Osteoblast (primary cell): ENCODE results near the gene SORCS3. TPM values are rescaled to one million over a fixed set of nuclear protein-coding genes. Genes with fewer than 3 reads are reported as not detected.

Experiments
- DNase-seq: peaks from one replicate; pipeline ENCODE4 v3.0.0; 2011; ENCODE audit warnings: low spot score, mixed read lengths; ENCODE audit not compliant: insufficient read length; ENCODE audit errors: missing footprints
- H2AFZ ChIP-seq: 2 replicates; pipeline ENCODE4 v1.6.0; 2011; ENCODE audit warnings: mild to moderate bottlenecking, low read length
- H3K27ac ChIP-seq: 2 replicates; pipeline ENCODE4 v1.5.1; 2011; ENCODE audit warnings: mild to moderate bottlenecking, low read depth, low read length, moderate library complexity
- H3K27me3 ChIP-seq: 2 replicates; pipeline ENCODE4 v1.6.0; 2012; ENCODE audit warnings: mild to moderate bottlenecking, control low read depth, inconsistent platforms, low read length, moderate library complexity; ENCODE audit not compliant: insufficient read depth
- H3K36me3 ChIP-seq: 2 replicates; pipeline ENCODE4 v1.5.1; 2011; ENCODE audit warnings: mild to moderate bottlenecking, low read length, control low read depth, moderate library complexity; ENCODE audit not compliant: insufficient read depth
- H3K4me1 ChIP-seq: 2 replicates; pipeline ENCODE4 v1.5.1; 2011; ENCODE audit warnings: mild to moderate bottlenecking, low read length, control low read depth, moderate library complexity; ENCODE audit not compliant: insufficient read depth
- H3K4me2 ChIP-seq: 2 replicates; pipeline ENCODE4 v1.6.0; 2011; ENCODE audit warnings: mild to moderate bottlenecking, low read length; ENCODE audit not compliant: insufficient read depth
- H3K4me3 ChIP-seq: fragments of 200-600 bp; sonication (generic); 3 replicates; pipeline ENCODE4 v1.5.1; 2012; ENCODE audit warnings: mild to moderate bottlenecking, low read length, inconsistent platforms; ENCODE audit not compliant: insufficient read depth
- H3K79me2 ChIP-seq: 2 replicates; pipeline ENCODE4 v1.6.0; 2012; ENCODE audit warnings: mild to moderate bottlenecking, low read length, control low read depth, inconsistent platforms; ENCODE audit not compliant: insufficient read depth
- H3K9me3 ChIP-seq: 2 replicates; pipeline ENCODE4 v1.5.1; 2011; ENCODE audit warnings: low read depth, low read length, control low read depth
- H4K20me1 ChIP-seq: 2 replicates; pipeline ENCODE4 v1.6.0; 2012; ENCODE audit warnings: mild to moderate bottlenecking, low read length, control low read depth; ENCODE audit not compliant: insufficient read depth
- total RNA-seq: library from RNA; depleted of rRNA; stranded (reverse); fragments of >200 nt; gene quantifications from 2 replicates; pipeline ENCODE4 v1.2.3, GENCODE V29; 2012
- TF ChIP-seq, protein P1 (sequence below): IDR thresholded peaks from 2 replicates; pipeline ENCODE4 v1.5.1; 2011; ENCODE audit warnings: mild to moderate bottlenecking, low read depth, low read length, moderate library complexity; ENCODE audit errors: extremely low read depth

The SORCS3 gene
- total RNA-seq, 1 donor, result not detected

DNA sequence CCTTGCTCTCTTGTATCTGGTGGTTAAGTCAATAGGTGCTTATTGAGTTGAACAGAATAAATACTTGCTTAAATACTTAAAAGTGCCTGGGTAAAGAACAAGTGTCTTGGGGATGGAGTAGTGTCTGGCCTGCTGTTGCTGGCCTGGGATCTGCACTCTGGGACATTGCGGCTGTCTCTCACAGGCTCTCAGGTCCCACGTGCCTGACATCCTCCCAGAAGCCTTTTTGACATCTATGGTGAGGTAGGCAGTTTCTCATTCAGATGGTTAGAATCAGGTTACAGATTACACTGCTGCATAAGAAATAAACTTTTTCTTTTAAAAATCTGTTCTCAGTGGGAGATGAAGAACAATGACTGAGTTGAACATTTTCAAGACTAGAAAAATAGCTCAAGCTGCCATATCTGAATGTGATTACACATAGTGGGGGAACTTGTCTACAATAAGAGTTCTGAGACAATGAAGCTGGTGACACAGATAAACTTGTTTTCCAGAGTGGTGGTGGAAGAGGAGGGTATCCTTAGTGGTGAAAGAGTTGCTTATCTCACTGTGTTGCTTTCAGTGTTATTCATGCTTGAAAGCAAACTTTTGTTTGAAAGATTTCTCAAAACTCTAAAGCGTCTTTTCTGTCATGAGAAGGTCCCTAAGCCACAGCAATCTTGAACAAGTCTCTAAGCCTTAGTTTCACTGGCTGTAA is 9.7 kb downstream of the SORCS3 start:
- Histone ChIP-seq H3K36me3 (no peaks in the 10 kb centered on the region), H3K4me2 (no peak overlapping the region), H4K20me1 (no peaks in the 10 kb centered on the region), H3K9me3 (no peaks in the 10 kb centered on the region), H3K4me1 (no peaks in the 10 kb centered on the region), H3K4me3 (no peak overlapping the region), H3K27ac (no peak overlapping the region), H2AFZ (no peak overlapping the region), H3K27me3 (no peaks in the 10 kb centered on the region), H3K79me2 (no peaks in the 10 kb centered on the region)
- TF ChIP-seq, protein P1, sequence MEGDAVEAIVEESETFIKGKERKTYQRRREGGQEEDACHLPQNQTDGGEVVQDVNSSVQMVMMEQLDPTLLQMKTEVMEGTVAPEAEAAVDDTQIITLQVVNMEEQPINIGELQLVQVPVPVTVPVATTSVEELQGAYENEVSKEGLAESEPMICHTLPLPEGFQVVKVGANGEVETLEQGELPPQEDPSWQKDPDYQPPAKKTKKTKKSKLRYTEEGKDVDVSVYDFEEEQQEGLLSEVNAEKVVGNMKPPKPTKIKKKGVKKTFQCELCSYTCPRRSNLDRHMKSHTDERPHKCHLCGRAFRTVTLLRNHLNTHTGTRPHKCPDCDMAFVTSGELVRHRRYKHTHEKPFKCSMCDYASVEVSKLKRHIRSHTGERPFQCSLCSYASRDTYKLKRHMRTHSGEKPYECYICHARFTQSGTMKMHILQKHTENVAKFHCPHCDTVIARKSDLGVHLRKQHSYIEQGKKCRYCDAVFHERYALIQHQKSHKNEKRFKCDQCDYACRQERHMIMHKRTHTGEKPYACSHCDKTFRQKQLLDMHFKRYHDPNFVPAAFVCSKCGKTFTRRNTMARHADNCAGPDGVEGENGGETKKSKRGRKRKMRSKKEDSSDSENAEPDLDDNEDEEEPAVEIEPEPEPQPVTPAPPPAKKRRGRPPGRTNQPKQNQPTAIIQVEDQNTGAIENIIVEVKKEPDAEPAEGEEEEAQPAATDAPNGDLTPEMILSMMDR, result no peak
- DNase-seq, result no peak

DNA sequence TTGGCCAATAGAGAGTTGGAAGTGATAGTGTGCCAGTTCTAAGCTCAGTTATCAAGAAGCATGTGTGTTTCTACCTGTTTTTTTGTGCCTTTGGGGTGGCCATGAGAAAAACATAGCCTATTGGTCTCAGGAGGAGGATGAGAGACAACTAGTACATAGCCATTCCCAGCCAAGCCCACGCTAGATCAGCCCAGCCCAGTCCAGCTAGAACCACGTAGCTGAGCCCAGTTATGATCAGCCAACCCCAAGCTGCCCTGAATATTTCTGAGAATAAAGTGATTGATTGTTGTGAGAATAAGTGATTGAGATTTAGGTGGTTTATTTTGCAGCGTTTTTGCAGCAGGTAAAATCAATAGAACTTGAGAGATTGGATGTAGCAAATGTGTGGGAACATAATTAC is 15.9 kb downstream of the SORCS3 start:
- H2AFZ ChIP-seq, result no peak overlapping the region
- no peak for DNase-seq
- no peak overlapping the region for H3K27ac ChIP-seq
- no peaks in the 10 kb centered on the region for H3K36me3 ChIP-seq
- no peaks in the 10 kb centered on the region for H3K79me2 ChIP-seq
- no peak overlapping the region for H3K4me3 ChIP-seq
- H4K20me1 ChIP-seq, result no peaks in the 10 kb centered on the region
- no peak overlapping the region for H3K4me2 ChIP-seq
- no peaks in the 10 kb centered on the region for H3K4me1 ChIP-seq
- no peaks in the 10 kb centered on the region for H3K9me3 ChIP-seq
- H3K27me3 ChIP-seq, result no peaks in the 10 kb centered on the region
- TF ChIP-seq, protein P1, result no peak

DNA sequence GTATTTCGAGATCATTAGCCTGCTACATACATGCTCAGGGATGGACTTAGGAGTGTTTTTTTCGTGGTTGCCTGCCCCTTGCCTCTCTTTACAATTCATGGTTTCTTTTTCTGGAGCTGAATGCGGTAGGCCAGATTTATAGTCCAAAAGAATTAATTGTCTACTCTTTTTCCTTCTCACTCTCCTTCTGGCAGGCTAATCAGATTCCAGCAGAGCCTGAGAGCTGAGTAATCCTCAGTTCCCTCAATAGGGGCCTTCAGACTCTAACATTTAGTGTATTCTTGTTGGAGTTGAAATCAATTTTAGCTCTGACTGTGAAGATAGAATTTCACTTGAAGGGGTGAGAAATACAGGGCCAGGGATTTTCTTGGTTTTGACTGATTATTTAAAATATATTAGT is 16.4 kb downstream of the SORCS3 start:
- Histone ChIP-seq H3K79me2 (no peaks in the 10 kb centered on the region), H3K4me2 (no peak overlapping the region), H2AFZ (no peak overlapping the region), H3K27me3 (no peaks in the 10 kb centered on the region), H4K20me1 (no peaks in the 10 kb centered on the region), H3K4me1 (no peaks in the 10 kb centered on the region), H3K36me3 (no peaks in the 10 kb centered on the region), H3K27ac (no peak overlapping the region), H3K4me3 (no peak overlapping the region), H3K9me3 (no peaks in the 10 kb centered on the region)
- TF ChIP-seq, protein P1, result no peak
- no peak for DNase-seq

DNA sequence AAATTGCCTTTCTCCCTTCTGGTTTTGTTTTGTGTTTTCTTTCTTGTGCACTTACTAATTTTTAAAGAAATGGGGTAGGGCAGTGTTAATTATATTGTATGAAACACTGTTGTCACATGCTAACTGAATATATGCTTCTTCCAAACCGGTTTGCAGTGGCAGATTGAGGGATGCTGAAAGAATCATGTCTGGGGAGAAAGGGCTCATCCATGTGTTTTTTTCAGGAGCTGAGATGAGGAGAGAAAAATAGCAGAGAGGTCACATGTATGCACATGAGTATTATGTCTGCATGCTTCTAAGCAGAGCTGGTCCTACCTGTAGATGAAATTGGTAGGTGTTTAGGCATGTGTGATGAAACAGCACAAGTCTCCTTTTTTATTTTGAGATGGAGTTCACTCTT is 17.0 kb downstream of the SORCS3 start:
- H3K27me3 ChIP-seq, result no peaks in the 10 kb centered on the region
- no peak overlapping the region for H3K27ac ChIP-seq
- H3K4me3 ChIP-seq, result no peak overlapping the region
- no peak overlapping the region for H2AFZ ChIP-seq
- no peaks in the 10 kb centered on the region for H3K9me3 ChIP-seq
- no peak for DNase-seq
- no peaks in the 10 kb centered on the region for H4K20me1 ChIP-seq
- no peaks in the 10 kb centered on the region for H3K36me3 ChIP-seq
- H3K79me2 ChIP-seq, result no peaks in the 10 kb centered on the region
- no peak overlapping the region for H3K4me2 ChIP-seq
- TF ChIP-seq, protein P1, result no peak
- H3K4me1 ChIP-seq, result no peaks in the 10 kb centered on the region
